T-helper 17 cell (primary cell): ENCODE results near the gene FOXM1. TPM values are rescaled to one million over a fixed set of nuclear protein-coding genes. Genes with fewer than 3 reads are reported as not detected.
"Not testable (repeated sequence)": the region's sequence is repeated elsewhere in the genome, so short reads cannot be mapped to it uniquely, and the experiment has no call there.

ENCODE experiments used
- ATAC-seq: fragments of 150-1000 bp; cut with Tn5 transposase; 2 replicates; pipeline ENCODE4 v1.10.0; 2021; ENCODE audit warnings: mild to moderate bottlenecking, moderate library complexity
- DNase-seq, 3 donors: peaks; one replicate each; pipeline versions ENCODE4 v3.0.0 to v3.0.0-alpha.2; 2020 to 2021
- H3K9me3 ChIP-seq: one replicate; pipeline ENCODE4 v1.7.0; 2013; ENCODE audit warnings: low read length, mild to moderate bottlenecking; ENCODE audit not compliant: control insufficient read depth, poor library complexity, severe bottlenecking
- H3K27ac Mint-ChIP-seq: one replicate; pipeline ENCODE4 v1.8.0; 2022; ENCODE audit warnings: mild to moderate bottlenecking, moderate library complexity, mixed read lengths
- H3K27me3 Mint-ChIP-seq: one replicate; pipeline ENCODE4 v1.8.0; 2022; ENCODE audit warnings: mixed read lengths
- H3K36me3 Mint-ChIP-seq: one replicate; pipeline ENCODE4 v1.8.0; 2022; ENCODE audit warnings: low read depth, mixed read lengths
- H3K4me1 Mint-ChIP-seq: one replicate; pipeline ENCODE4 v1.8.0; 2022; ENCODE audit warnings: mild to moderate bottlenecking, mixed read lengths
- H3K4me3 Mint-ChIP-seq: one replicate; pipeline ENCODE4 v1.8.0; 2022; ENCODE audit warnings: mild to moderate bottlenecking, moderate library complexity, mixed read lengths
- total RNA-seq, 4 donors: library from RNA in 2 of 4; stranded (reverse) in 2 of 4; gene quantifications; one replicate each; pipeline ENCODE4 v1.2.3 and lab custom pipeline; 2022 to 2026

Gene FOXM1
- total RNA-seq, 2 donors from 2014 or later: 1.0 to 1.6 TPM

- no peak for ATAC-seq
- H3K9me3 ChIP-seq: no peaks in the 10 kb centered on the region
- Mint-ChIP-seq H3K27ac (peak overlapping the region; percentile 60), H3K4me1 (peaks cover 6% of the 10 kb centered on the region), H3K27me3 (no peaks in the 10 kb centered on the region), H3K36me3 (no peaks in the 10 kb centered on the region), H3K4me3 (no peak overlapping the region)
- DNase-seq: no peak
These were observed 12.8 kb downstream of the FOXM1 start for GRCh38 chr12:2864198-2864597.

GRCh38 chr12:2863402-2863801 lies 13.6 kb downstream of the FOXM1 start:
- not testable (repeated sequence) for DNase-seq, H3K9me3 ChIP-seq, H3K4me3 Mint-ChIP-seq, H3K36me3 Mint-ChIP-seq, H3K4me1 Mint-ChIP-seq, H3K27ac Mint-ChIP-seq, H3K27me3 Mint-ChIP-seq, ATAC-seq

- no peak for DNase-seq
- ATAC-seq: no peak
- Mint-ChIP-seq H3K4me3 (no peak overlapping the region), H3K36me3 (no peaks in the 10 kb centered on the region), H3K27ac (no peak overlapping the region), H3K27me3 (no peaks in the 10 kb centered on the region), H3K4me1 (peaks cover 6% of the 10 kb centered on the region)
- no peaks in the 10 kb centered on the region for H3K9me3 ChIP-seq
These were observed 14.1 kb downstream of the FOXM1 start for GRCh38 chr12:2862876-2863275.

- Mint-ChIP-seq H3K27me3 (no peaks in the 10 kb centered on the region), H3K36me3 (no peaks in the 10 kb centered on the region), H3K27ac (no peak overlapping the region), H3K4me3 (no peak overlapping the region), H3K4me1 (peaks cover 4% of the 10 kb centered on the region)
- no peaks in the 10 kb centered on the region for H3K9me3 ChIP-seq
- ATAC-seq (no peak), DNase-seq (no peak)
These were observed 16.8 kb downstream of the FOXM1 start for GRCh38 chr12:2860170-2860569.

GRCh38 chr12:2858944-2859421 lies 18.0 kb downstream of the FOXM1 start:
- H3K27me3 Mint-ChIP-seq: no peaks in the 10 kb centered on the region
- H3K4me3 Mint-ChIP-seq: no peak overlapping the region
- DNase-seq (no peak), ATAC-seq (no peak)
- H3K27ac Mint-ChIP-seq: peak overlapping the region; percentile 81
- no peaks in the 10 kb centered on the region for H3K9me3 ChIP-seq
- peaks cover 4% of the 10 kb centered on the region for H3K4me1 Mint-ChIP-seq
- no peaks in the 10 kb centered on the region for H3K36me3 Mint-ChIP-seq

GRCh38 chr12:2858334-2858733 lies 18.6 kb downstream of the FOXM1 start:
- no peaks in the 10 kb centered on the region for H3K9me3 ChIP-seq
- no peaks in the 10 kb centered on the region for H3K27me3 Mint-ChIP-seq
- no peak for ATAC-seq
- peak overlapping the region; percentile 81 for H3K27ac Mint-ChIP-seq
- no peaks in the 10 kb centered on the region for H3K36me3 Mint-ChIP-seq
- H3K4me3 Mint-ChIP-seq: no peak overlapping the region
- peaks cover 2% of the 10 kb centered on the region for H3K4me1 Mint-ChIP-seq
- no peak for DNase-seq

GRCh38 chr12:2857576-2857975 lies 19.4 kb downstream of the FOXM1 start:
- H3K36me3 Mint-ChIP-seq: no peaks in the 10 kb centered on the region
- H3K4me1 Mint-ChIP-seq: peaks cover 2% of the 10 kb centered on the region
- no peak overlapping the region for H3K27ac Mint-ChIP-seq
- H3K27me3 Mint-ChIP-seq: no peaks in the 10 kb centered on the region
- H3K4me3 Mint-ChIP-seq: no peak overlapping the region
- ATAC-seq: no peak
- H3K9me3 ChIP-seq: no peaks in the 10 kb centered on the region
- DNase-seq: no peak

GRCh38 chr12:2857021-2857431 lies 19.9 kb downstream of the FOXM1 start, which contains the start of gene TEX52:
TSS of gene TEX52 (minus strand) at chr12:2857039. CDS start at chr12:2857026, 13 bp downstream.
- ATAC-seq: no peak
- H3K36me3 Mint-ChIP-seq: no peaks in the 10 kb centered on the region
- peaks cover 2% of the 10 kb centered on the region for H3K4me1 Mint-ChIP-seq
- H3K27me3 Mint-ChIP-seq: no peaks in the 10 kb centered on the region
- no peak for DNase-seq
- no peaks in the 10 kb centered on the region for H3K9me3 ChIP-seq
- H3K27ac Mint-ChIP-seq: no peak within 1 kb of the TSS
- H3K4me3 Mint-ChIP-seq: no peak within 1 kb of the TSS

GRCh38 chr12:2856051-2856450 lies 20.9 kb downstream of the FOXM1 start:
- Mint-ChIP-seq H3K4me1 (peaks cover 2% of the 10 kb centered on the region), H3K27ac (no peak overlapping the region), H3K27me3 (no peaks in the 10 kb centered on the region), H3K36me3 (no peaks in the 10 kb centered on the region), H3K4me3 (no peak overlapping the region)
- DNase-seq (no peak), ATAC-seq (no peak)
- H3K9me3 ChIP-seq: no peaks in the 10 kb centered on the region

- no peaks in the 10 kb centered on the region for H3K9me3 ChIP-seq
- H3K36me3 Mint-ChIP-seq: no peaks in the 10 kb centered on the region
- DNase-seq (no peak), ATAC-seq (no peak)
- H3K4me1 Mint-ChIP-seq: peaks cover 2% of the 10 kb centered on the region
- no peaks in the 10 kb centered on the region for H3K27me3 Mint-ChIP-seq
- no peak overlapping the region for H3K4me3 Mint-ChIP-seq
- H3K27ac Mint-ChIP-seq: no peak overlapping the region
These were observed 21.4 kb downstream of the FOXM1 start for GRCh38 chr12:2855546-2855945.

- DNase-seq: no peak
- ATAC-seq: no peak
- Mint-ChIP-seq H3K4me3 (no peak overlapping the region), H3K36me3 (no peaks in the 10 kb centered on the region), H3K4me1 (peaks cover 2% of the 10 kb centered on the region), H3K27me3 (no peaks in the 10 kb centered on the region), H3K27ac (no peak overlapping the region)
- H3K9me3 ChIP-seq: no peaks in the 10 kb centered on the region
These were observed 22.1 kb downstream of the FOXM1 start for GRCh38 chr12:2854669-2855453.

GRCh38 chr12:2853626-2854025 lies 23.3 kb downstream of the FOXM1 start:
- no peaks in the 10 kb centered on the region for H3K36me3 Mint-ChIP-seq
- no peak overlapping the region for H3K27ac Mint-ChIP-seq
- H3K4me1 Mint-ChIP-seq: peaks cover 1% of the 10 kb centered on the region
- no peaks in the 10 kb centered on the region for H3K27me3 Mint-ChIP-seq
- peak; percentile 69 for ATAC-seq
- H3K9me3 ChIP-seq: no peaks in the 10 kb centered on the region
- H3K4me3 Mint-ChIP-seq: no peak overlapping the region
- peak; percentile 29 to 32 (median 31) for DNase-seq

GRCh38 chr12:2851931-2852330 lies 25.0 kb downstream of the FOXM1 start:
- H3K9me3 ChIP-seq: no peaks in the 10 kb centered on the region
- no peak for ATAC-seq
- Mint-ChIP-seq H3K27ac (no peak overlapping the region), H3K27me3 (no peaks in the 10 kb centered on the region), H3K4me1 (no peaks in the 10 kb centered on the region), H3K4me3 (no peak overlapping the region), H3K36me3 (peaks cover 3% of the 10 kb centered on the region)
- DNase-seq: no peak

- H3K4me3 Mint-ChIP-seq: no peak overlapping the region
- no peaks in the 10 kb centered on the region for H3K9me3 ChIP-seq
- ATAC-seq (no peak), DNase-seq (no peak)
- no peak overlapping the region for H3K27ac Mint-ChIP-seq
- H3K27me3 Mint-ChIP-seq: no peaks in the 10 kb centered on the region
- peaks cover 4% of the 10 kb centered on the region for H3K4me1 Mint-ChIP-seq
- H3K36me3 Mint-ChIP-seq: peaks cover 6% of the 10 kb centered on the region
These were observed 31.7 kb downstream of the FOXM1 start for GRCh38 chr12:2845280-2845679.
